ENCODE data around the gene HLF. TPM values are rescaled to one million over a fixed set of nuclear protein-coding genes. Genes with fewer than 3 reads are reported as not detected.

Gene HLF
- total and polyA plus RNA-seq, 2 experiments from 2014 or later: 0.09 TPM; not detected in 1

DNA sequence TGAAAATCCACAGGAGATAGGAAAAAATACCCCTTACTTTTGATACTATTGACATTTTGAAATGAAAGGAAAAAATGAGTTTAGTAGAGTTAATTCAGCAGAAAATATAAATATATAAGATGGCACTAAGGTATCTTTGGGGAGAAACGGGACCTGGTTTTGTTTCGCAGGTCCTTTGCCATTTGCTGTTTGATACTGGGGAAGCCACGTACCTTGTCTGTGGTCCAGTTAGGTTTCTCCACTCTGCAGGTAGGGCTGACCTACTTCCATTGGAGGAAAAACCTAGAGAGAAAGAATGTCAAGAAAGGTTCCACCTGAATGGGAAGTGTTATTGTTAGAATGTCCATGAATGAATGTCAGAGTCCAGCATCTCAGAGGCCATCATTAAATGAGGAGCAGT, 48.1 kb downstream of the HLF start:
- in situ Hi-C loops (cut with MboI): no loop called here
- no peak for DNase-seq
- Histone ChIP-seq H4K20me1 (ENCODE audit: insufficient read depth) (no peaks in the 10 kb centered on the region), H3K27ac (no peak overlapping the region), H3K9me2 (ENCODE audit: insufficient read depth) (no peaks in the 10 kb centered on the region), H3K36me3 (ENCODE audit: low read depth) (no peaks in the 10 kb centered on the region), H3K4me1 (ENCODE audit: insufficient read depth) (no peaks in the 10 kb centered on the region), H3F3A (ENCODE audit: insufficient read depth) (no peaks in the 10 kb centered on the region), H3K4me2 (ENCODE audit: unreplicated experiment) (no peak overlapping the region), H3K9ac (no peak overlapping the region), H3K27me3 (replicated peaks; ENCODE audit: insufficient read depth) (peaks cover 5% of the 10 kb centered on the region; the same call in 1 of the 2 replicates), H2AFZ (no peak overlapping the region), H3K79me2 (ENCODE audit: insufficient read depth) (no peaks in the 10 kb centered on the region), H3K4me3 (no peak overlapping the region), H3K9me3 (ENCODE audit: low read depth) (no peaks in the 10 kb centered on the region)
- TF ChIP-seq EZH2phosphoT487 (IDR thresholded peaks at IDR 0.05; ENCODE audit: insufficient read depth, low read depth) (no peak), EZH2 (IDR thresholded peaks at IDR 0.05; ENCODE audit: insufficient read depth, poor library complexity, severe bottlenecking) (no peak)
- WGBS, 2 experiments (ENCODE audit: low coverage in 1 of 2, low lambda C conversion rate in 2 of 2, missing lambda C conversion rate in 2 of 2): 70 to 78% methylated on average over 3 of the region's 3 CpGs

DNA sequence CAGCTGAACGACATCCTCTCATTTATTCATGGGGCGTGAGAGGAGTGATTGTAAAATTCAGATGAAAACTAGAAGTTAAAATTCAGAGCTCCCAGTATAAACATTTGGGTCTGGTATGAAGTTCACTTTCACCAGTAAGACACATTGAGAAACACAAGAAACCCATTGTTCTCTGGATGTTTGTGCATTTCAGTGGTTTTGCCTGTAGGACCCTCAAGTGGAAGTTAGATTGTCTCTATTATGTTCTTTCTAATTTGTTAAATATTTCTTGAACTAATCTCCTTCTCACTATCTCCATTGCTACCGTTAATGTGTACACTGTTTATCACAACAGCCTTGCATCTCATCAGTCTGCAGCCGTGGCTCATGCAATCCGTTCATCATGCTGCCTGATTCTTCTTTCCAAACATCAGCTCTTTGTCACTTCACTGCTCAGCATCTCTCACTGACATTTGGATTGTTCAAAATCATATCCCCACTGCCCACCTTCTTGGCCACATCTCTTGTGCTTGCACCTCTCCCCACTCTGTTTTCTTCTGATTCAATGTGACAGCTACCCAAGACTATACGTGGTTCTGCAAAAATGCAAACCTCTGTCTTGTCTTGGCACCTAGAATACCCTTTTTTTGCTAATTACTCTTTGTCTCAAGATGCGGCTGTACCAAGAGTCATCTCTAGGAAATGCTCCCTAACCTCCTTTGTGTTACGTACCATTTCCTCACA, 49.5 kb downstream of the HLF start:
- H3K4me1 ChIP-seq (ENCODE audit: insufficient read depth): no peaks in the 10 kb centered on the region
- no peaks in the 10 kb centered on the region for H3K36me3 ChIP-seq (ENCODE audit: low read depth)
- H3K27me3 ChIP-seq (replicated peaks; ENCODE audit: insufficient read depth): peaks cover 5% of the 10 kb centered on the region; the same call in 1 of the 2 replicates
- H3K9me2 ChIP-seq (ENCODE audit: insufficient read depth): no peaks in the 10 kb centered on the region
- H3K9ac ChIP-seq: no peak overlapping the region
- H3K9me3 ChIP-seq (ENCODE audit: low read depth): no peaks in the 10 kb centered on the region
- DNase-seq: no peak
- WGBS, 2 experiments (ENCODE audit: low coverage in 1 of 2, low lambda C conversion rate in 2 of 2, missing lambda C conversion rate in 2 of 2): 63 to 67% methylated on average over 8 of the region's 8 CpGs
- TF ChIP-seq EZH2 (IDR thresholded peaks at IDR 0.05; ENCODE audit: insufficient read depth, poor library complexity, severe bottlenecking): no peak
- H2AFZ ChIP-seq: no peak overlapping the region
- in situ Hi-C loops (cut with MboI): no loop called here
- H4K20me1 ChIP-seq (ENCODE audit: insufficient read depth): no peaks in the 10 kb centered on the region
- no peak overlapping the region for H3K4me3 ChIP-seq
- no peaks in the 10 kb centered on the region for H3K79me2 ChIP-seq (ENCODE audit: insufficient read depth)
- no peaks in the 10 kb centered on the region for H3F3A ChIP-seq (ENCODE audit: insufficient read depth)
- H3K27ac ChIP-seq: no peak overlapping the region
- no peak overlapping the region for H3K4me2 ChIP-seq (ENCODE audit: unreplicated experiment)

DNA sequence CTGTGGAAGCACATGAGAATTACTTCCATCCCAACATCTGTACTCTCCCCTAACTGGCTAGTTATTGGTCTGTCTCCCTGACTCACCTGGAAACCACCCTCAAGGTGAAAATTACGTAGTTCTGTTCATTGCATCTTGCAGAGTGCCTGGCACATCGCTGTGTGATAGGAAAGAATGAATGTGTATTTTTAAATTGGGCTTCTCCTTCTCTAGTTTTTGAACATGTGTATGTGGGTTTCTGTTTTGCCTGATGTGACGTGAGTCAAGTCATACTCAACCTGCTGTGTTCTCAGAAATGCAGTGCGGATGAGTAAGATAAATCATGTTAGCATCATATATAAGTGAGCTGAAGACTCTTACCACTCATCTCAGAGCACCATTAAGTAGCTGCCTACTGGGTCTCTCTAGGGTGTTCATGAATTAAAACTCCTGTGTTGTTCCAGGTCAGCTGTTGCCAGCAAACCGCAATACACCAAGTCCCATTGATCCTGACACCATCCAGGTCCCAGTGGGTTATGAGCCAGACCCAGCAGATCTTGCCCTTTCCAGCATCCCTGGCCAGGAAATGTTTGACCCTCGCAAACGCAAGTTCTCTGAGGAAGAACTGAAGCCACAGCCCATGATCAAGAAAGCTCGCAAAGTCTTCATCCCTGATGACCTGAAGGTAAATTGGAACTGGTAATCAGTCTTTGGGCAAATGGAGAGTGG, 50.2 kb downstream of the HLF start:
- no peaks in the 10 kb centered on the region for H3F3A ChIP-seq (ENCODE audit: insufficient read depth)
- no peak overlapping the region for H3K27ac ChIP-seq
- in situ Hi-C loops (cut with MboI): no loop called here
- no peaks in the 10 kb centered on the region for H3K9me2 ChIP-seq (ENCODE audit: insufficient read depth)
- H3K36me3 ChIP-seq (ENCODE audit: low read depth): no peaks in the 10 kb centered on the region
- TF ChIP-seq EZH2 (IDR thresholded peaks at IDR 0.05; ENCODE audit: insufficient read depth, poor library complexity, severe bottlenecking): no peak
- TF ChIP-seq EZH2phosphoT487 (IDR thresholded peaks at IDR 0.05; ENCODE audit: insufficient read depth, low read depth): no peak
- no peaks in the 10 kb centered on the region for H3K9me3 ChIP-seq (ENCODE audit: low read depth)
- H3K4me3 ChIP-seq: no peak overlapping the region
- no peaks in the 10 kb centered on the region for H3K79me2 ChIP-seq (ENCODE audit: insufficient read depth)
- no peak for DNase-seq
- H4K20me1 ChIP-seq (ENCODE audit: insufficient read depth): no peaks in the 10 kb centered on the region
- H3K27me3 ChIP-seq (replicated peaks; ENCODE audit: insufficient read depth): peaks cover 5% of the 10 kb centered on the region; the same call in 1 of the 2 replicates
- no peaks in the 10 kb centered on the region for H3K4me1 ChIP-seq (ENCODE audit: insufficient read depth)
- H3K4me2 ChIP-seq (ENCODE audit: unreplicated experiment): no peak overlapping the region
- WGBS, 2 experiments (ENCODE audit: low coverage in 1 of 2, low lambda C conversion rate in 2 of 2, missing lambda C conversion rate in 2 of 2): 55% methylated on average over 8 of the region's 8 CpGs
- no peak overlapping the region for H2AFZ ChIP-seq
- H3K9ac ChIP-seq: no peak overlapping the region

DNA sequence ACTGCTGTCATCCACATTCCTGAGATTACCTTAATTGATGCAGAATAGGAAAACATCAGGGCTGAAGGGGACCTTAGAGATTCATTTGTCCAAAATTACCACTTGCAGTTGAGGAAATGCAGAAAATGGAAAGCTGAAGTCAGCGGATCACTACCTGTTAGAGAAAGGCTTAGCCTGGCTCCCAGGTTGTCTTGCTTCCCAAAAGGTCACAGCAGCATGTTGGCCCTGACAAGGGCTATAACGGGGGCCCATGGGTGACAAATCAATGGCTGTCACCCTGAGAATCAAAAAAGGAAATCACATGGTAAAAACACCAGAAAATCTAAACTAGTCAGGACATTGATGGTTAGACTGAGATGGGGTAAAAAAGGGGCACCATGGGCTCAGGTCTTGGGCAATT, 51.7 kb downstream of the HLF start:
- WGBS, 2 experiments (ENCODE audit: low coverage in 1 of 2, low lambda C conversion rate in 2 of 2, missing lambda C conversion rate in 2 of 2): 45 to 55% methylated on average over 2 of the region's 2 CpGs
- H2AFZ ChIP-seq: no peak overlapping the region
- H3K36me3 ChIP-seq (ENCODE audit: low read depth): no peaks in the 10 kb centered on the region
- H3K4me1 ChIP-seq (ENCODE audit: insufficient read depth): no peaks in the 10 kb centered on the region
- H3F3A ChIP-seq (ENCODE audit: insufficient read depth): no peaks in the 10 kb centered on the region
- in situ Hi-C loops (cut with MboI): no loop called here
- no peak for DNase-seq
- TF ChIP-seq EZH2phosphoT487 (IDR thresholded peaks at IDR 0.05; ENCODE audit: insufficient read depth, low read depth): no peak
- no peak for TF ChIP-seq EZH2 (IDR thresholded peaks at IDR 0.05; ENCODE audit: insufficient read depth, poor library complexity, severe bottlenecking)
- H3K4me2 ChIP-seq (ENCODE audit: unreplicated experiment): no peak overlapping the region
- no peak overlapping the region for H3K27ac ChIP-seq
- no peak overlapping the region for H3K9ac ChIP-seq
- no peak overlapping the region for H3K4me3 ChIP-seq
- H3K9me3 ChIP-seq (ENCODE audit: low read depth): no peaks in the 10 kb centered on the region
- H3K27me3 ChIP-seq (replicated peaks; ENCODE audit: insufficient read depth): 0 out of 2 replicates have a peak, but pooled peaks cover 5% of the 10 kb centered on the region
- H3K9me2 ChIP-seq (ENCODE audit: insufficient read depth): no peaks in the 10 kb centered on the region
- no peaks in the 10 kb centered on the region for H3K79me2 ChIP-seq (ENCODE audit: insufficient read depth)
- H4K20me1 ChIP-seq (ENCODE audit: insufficient read depth): no peaks in the 10 kb centered on the region

All from GM23248 (cell line).